Pancreas (tissue), 10 donors: ENCODE results near the gene SNX9. TPM values are rescaled to one million over a fixed set of nuclear protein-coding genes. Genes with fewer than 3 reads are reported as not detected.

Source experiments
- ATAC-seq, 4 donors: fragments of 200-7000 bp; cut with Tn5 transposase; one replicate each; pipeline versions ENCODE4 v1.8.0 to v1.9.1; 2020; ENCODE audit warnings: mild to moderate bottlenecking in 4 of 4, moderate library complexity in 4 of 4
- DNase-seq, 6 donors: peaks; one replicate each; pipeline ENCODE4 v3.0.0-alpha.2; 2020
- FAIRE-seq: peaks from 2 replicates; lab custom pipeline; 2012; peaks lifted over from hg19 to GRCh38; lab: Jason Lieb, UNC
- H3K27ac ChIP-seq, 4 donors: fragments of 200-600 bp; sonication (generic); 1 replicate in 3 of 4; 2 replicates in 1 of 4; pipeline versions ENCODE4 v1.5.0 to v1.8.0; 2020
- H3K27me3 ChIP-seq, 4 donors: fragments of 200-600 bp; one replicate each; pipeline ENCODE4 v1.8.0; 2021
- H3K36me3 ChIP-seq, 3 donors: fragments of 200-600 bp; sonication (generic) in 1 of 3; one replicate each; pipeline versions ENCODE4 v1.5.0 to v1.8.0; 2020 to 2021
- H3K4me1 ChIP-seq, 3 donors: fragments of 200-600 bp; one replicate each; pipeline ENCODE4 v1.8.0; 2021
- H3K4me3 ChIP-seq, 4 donors: fragments of 200-600 bp; sonication (generic) in 2 of 4; one replicate each; pipeline versions ENCODE4 v1.5.0 to v1.8.0; 2020 to 2021
- H3K9me3 ChIP-seq, 4 donors: fragments of 200-600 bp; one replicate each; pipeline ENCODE4 v1.8.0; 2021
- WGBS, 2 donors: extraction: QIAGEN DNeasy Blood & Tissue Kit; methylation state at CpG; one replicate each; pipeline ENCODE4 v1.1.7; 2013; 5-methylcytosine and 5-hydroxymethylcytosine counted together
- intact Hi-C, 3 donors: fragments of 100-400 bp; cut with DNase I; formaldehyde crosslinking; loops; one replicate each; pipeline versions ENCODE4 v1.11.1 to v1.14.2; 2022
- polyA plus RNA-seq, 2 donors: library from polyadenylated mRNA; stranded (reverse); fragments of 200-250 nt; gene quantifications; one replicate each; pipeline ENCODE4 v1.2.3, GENCODE V29; 2013
- total RNA-seq, 6 donors: library from RNA; stranded (reverse); fragmentation: NEBNext Ultra II Directional in 4 of 6; extraction: Animal tissue kit (Norgen Biotek cat#: 25700) in 4 of 6; gene quantifications; one replicate each; pipeline versions ENCODE4 v1.2.1 to v1.2.4, GENCODE V29; 2021 to 2023
- TF ChIP-seq, protein P1 (sequence below), 4 donors: fragments of 200-600 bp; sonication (generic) in 3 of 4; IDR thresholded peaks; one replicate each; pipeline versions ENCODE4 v1.5.0 to v1.8.0; 2021; ENCODE audit warnings: antibody characterized with exemption in 4 of 4
- donor health status: healthy with polysubstance abuse.
- donor health status: DM: no; HTN: no; CAD: no; lungs with moderate emphysema.
- donor health status: DM: no; HTN: no; CAD: no.
- donor health status: control.
- donor health status: control.
- donor health status: Bipolar disorder and iron deficiency.
- donor health status: DM: yes; HTN: yes; CAD: no.
- donor health status: DM: no; HTN: no; CAD: no.
- donor health status: DM: no; HTN: no; CAD: no.
- donor health status: DM: yes; HTN: yes; CAD: no.

The SNX9 gene
- total and polyA plus RNA-seq, 8 donors, result 14.2 to 27.4 (median 16.2) TPM

DNA sequence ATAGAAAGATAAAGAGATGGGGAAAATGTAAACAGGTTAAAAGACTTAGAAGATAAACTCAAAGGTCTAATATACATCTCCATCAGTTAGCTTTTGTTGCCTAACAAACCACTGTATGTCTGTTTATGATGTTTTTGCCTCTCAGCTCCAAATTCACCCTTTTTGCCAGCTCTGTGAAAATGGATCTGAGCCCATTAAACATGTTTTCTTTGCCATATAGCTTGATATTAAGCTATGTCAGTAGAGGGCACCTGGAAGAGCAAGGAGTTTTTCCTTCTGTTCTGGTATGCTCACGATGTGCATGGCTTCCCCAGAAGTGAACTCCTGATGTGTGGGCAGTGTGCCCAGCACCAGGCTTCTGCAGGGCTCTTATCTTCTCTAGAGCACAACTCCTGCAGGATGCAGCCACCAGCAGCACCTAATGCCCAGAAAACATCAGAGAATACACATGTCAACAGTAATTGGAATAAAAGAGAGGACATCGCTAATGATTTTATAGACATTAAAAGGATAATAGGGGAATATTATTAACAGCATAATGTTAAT, 14.6 kb upstream of the SNX9 start:
- H3K27ac ChIP-seq, result no peak overlapping the region
- DNase-seq (no peak), ATAC-seq (no peak), FAIRE-seq (no peak)
- intact Hi-C loops, result no loop called here
- H3K36me3 ChIP-seq, result no peaks in the 10 kb centered on the region
- WGBS, 2 donors, result 93 to 95% methylated on average over 2 of the region's 2 CpGs
- H3K4me1 ChIP-seq, result peaks cover 0 to 5% (median 0%) of the 10 kb centered on the region in 3 donors
- no peaks in the 10 kb centered on the region for H3K9me3 ChIP-seq
- TF ChIP-seq, protein P1, sequence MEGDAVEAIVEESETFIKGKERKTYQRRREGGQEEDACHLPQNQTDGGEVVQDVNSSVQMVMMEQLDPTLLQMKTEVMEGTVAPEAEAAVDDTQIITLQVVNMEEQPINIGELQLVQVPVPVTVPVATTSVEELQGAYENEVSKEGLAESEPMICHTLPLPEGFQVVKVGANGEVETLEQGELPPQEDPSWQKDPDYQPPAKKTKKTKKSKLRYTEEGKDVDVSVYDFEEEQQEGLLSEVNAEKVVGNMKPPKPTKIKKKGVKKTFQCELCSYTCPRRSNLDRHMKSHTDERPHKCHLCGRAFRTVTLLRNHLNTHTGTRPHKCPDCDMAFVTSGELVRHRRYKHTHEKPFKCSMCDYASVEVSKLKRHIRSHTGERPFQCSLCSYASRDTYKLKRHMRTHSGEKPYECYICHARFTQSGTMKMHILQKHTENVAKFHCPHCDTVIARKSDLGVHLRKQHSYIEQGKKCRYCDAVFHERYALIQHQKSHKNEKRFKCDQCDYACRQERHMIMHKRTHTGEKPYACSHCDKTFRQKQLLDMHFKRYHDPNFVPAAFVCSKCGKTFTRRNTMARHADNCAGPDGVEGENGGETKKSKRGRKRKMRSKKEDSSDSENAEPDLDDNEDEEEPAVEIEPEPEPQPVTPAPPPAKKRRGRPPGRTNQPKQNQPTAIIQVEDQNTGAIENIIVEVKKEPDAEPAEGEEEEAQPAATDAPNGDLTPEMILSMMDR (IDR thresholded peaks at IDR 0.05), result no peak
- H3K27me3 ChIP-seq, result no peaks in the 10 kb centered on the region
- no peak overlapping the region for H3K4me3 ChIP-seq

DNA sequence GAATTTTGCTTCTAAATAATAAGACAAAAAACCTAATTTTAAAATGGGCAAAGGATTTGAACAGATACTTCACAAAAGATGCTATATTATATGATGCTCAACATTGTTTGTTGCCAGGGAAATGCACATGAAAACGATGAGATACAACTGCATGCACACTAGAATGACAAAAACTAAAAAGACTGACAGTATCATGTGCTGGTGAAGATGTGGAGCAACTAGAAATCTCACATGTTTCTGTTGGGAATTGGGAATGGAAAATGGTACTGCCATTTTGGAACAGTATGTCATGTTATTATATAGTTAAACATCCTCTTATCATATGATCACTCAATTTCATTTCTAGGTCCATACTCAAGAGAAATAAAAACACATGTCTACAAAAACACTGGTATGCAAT, 13.4 kb upstream of the SNX9 start:
- DNase-seq (no peak), ATAC-seq (no peak), FAIRE-seq (no peak)
- intact Hi-C loops, result loop anchor here in 1 of 3 donors (5.0 kb wide), 1 partner anchor 37 kb away; no protein-coding TSS in a partner anchor
- TF ChIP-seq, protein P1 (IDR thresholded peaks at IDR 0.05), result no peak
- Histone ChIP-seq H3K36me3 (no peaks in the 10 kb centered on the region), H3K27ac (no peak overlapping the region), H3K4me3 (no peak overlapping the region), H3K4me1 (peaks cover 0 to 13% (median 0%) of the 10 kb centered on the region in 3 donors), H3K9me3 (no peaks in the 10 kb centered on the region), H3K27me3 (no peaks in the 10 kb centered on the region)
- 66 to 84% methylated on average over 1 of the region's 1 CpG for WGBS, 2 donors

DNA sequence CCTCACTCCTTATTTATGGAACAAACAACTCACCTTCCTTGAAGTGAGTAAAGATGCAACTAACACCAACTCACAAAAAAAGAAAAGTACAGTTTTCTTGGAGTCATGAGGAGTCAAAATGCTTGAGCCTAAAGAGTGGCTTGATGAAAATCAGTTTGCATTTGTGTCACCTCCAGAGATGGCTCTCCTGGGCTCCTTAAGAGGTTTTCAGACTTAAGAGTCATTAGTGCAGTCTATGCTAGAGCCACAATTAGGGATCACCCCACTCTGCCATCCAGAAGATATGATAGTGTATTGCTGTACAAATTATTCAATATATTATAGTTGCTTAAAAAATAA, 11.9 kb upstream of the SNX9 start:
- no peak for ATAC-seq
- H3K27ac ChIP-seq, result no peak overlapping the region
- intact Hi-C loops, result loop anchor here in 1 of 3 donors (5.0 kb wide), 1 partner anchor 39 kb away; no protein-coding TSS in a partner anchor
- H3K4me3 ChIP-seq, result no peak overlapping the region
- no peaks in the 10 kb centered on the region for H3K36me3 ChIP-seq
- TF ChIP-seq, protein P1 (IDR thresholded peaks at IDR 0.05), result no peak
- no peaks in the 10 kb centered on the region for H3K27me3 ChIP-seq
- no peaks in the 10 kb centered on the region for H3K9me3 ChIP-seq
- DNase-seq, result no peak
- no peak for FAIRE-seq
- peaks cover 0 to 13% (median 0%) of the 10 kb centered on the region in 3 donors for H3K4me1 ChIP-seq

DNA sequence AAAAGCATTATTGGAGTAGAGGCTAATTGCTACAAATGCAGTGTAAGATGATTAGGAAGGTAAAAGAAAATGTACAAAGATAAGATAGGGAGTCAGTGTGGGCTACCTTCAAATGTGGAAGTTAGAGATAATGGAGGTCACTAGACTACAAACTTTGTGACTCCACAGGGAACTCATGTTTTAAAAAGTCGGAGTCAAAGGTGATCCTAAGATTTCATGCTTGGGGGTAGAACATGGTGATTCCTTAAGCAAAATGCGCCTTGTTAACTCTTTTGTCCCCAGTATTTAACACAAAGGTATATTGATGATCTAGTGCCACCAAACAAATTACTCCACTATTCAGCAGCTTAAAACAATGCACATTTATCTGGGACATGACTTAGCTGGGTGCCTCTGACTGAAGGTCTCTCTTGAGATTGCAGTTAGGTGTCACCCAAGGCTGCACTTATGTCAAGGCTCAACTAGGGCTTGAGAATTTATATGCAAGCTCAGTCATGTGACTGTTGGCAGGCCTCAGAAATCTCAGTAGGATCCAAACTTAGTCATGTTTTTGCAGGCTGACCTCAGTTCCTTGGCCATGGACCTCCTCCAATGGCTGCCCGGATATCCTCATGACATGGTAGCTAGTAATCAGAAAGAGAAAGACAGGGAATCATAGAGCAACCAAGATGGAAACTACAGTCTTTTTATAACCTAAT, 11.4 kb upstream of the SNX9 start:
- no peak for ATAC-seq
- Histone ChIP-seq H3K4me3 (no peak overlapping the region), H3K27ac (no peak overlapping the region), H3K27me3 (no peaks in the 10 kb centered on the region), H3K9me3 (no peaks in the 10 kb centered on the region), H3K36me3 (no peaks in the 10 kb centered on the region), H3K4me1 (peaks cover 0 to 13% (median 0%) of the 10 kb centered on the region in 3 donors)
- WGBS, 2 donors, result 87 to 92% methylated on average over 3 of the region's 3 CpGs
- TF ChIP-seq, protein P1 (IDR thresholded peaks at IDR 0.05), result no peak
- no peak for DNase-seq
- intact Hi-C loops, result loop anchor here in 1 of 3 donors (5.0 kb wide), 1 partner anchor 39 kb away; no protein-coding TSS in a partner anchor
- no peak for FAIRE-seq
